GM18505 (cell line): ENCODE measurements around the gene BPHL.

Experiments used
- ATAC-seq: cut with Tn5 transposase; IDR thresholded peaks from one replicate; pipeline ENCODE4 v1.9.1; 2021; ENCODE audit not compliant: unreplicated experiment
- POLR2A ChIP-seq: IDR thresholded peaks from 4 replicates; pipeline ENCODE4 v1.6.1; 2011; ENCODE audit warnings: borderline replicate concordance; ENCODE audit not compliant: insufficient read depth, insufficient read length; ENCODE audit errors: extremely low read depth

The BPHL gene

DNA sequence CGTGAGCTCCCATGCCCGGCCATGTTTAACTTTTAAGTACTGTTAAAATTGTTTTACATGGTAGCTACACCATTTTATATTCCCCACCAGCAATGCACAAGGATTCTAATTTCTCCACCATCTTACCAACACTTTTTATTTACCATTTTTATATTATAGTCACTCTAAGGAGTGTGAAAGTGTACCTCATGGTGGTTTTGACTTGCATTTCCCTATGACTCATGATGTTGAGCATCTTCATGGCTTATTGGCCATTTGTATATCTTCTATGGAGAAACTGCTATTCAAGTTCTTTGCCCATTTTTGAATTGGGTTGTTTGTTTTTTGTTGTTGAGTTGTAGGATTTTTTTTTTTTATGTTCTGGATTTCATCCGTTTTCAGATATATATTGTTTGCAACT lies 15.6 kb upstream of the BPHL start:
- no peak for ATAC-seq
- TF ChIP-seq POLR2A, result no peak

DNA sequence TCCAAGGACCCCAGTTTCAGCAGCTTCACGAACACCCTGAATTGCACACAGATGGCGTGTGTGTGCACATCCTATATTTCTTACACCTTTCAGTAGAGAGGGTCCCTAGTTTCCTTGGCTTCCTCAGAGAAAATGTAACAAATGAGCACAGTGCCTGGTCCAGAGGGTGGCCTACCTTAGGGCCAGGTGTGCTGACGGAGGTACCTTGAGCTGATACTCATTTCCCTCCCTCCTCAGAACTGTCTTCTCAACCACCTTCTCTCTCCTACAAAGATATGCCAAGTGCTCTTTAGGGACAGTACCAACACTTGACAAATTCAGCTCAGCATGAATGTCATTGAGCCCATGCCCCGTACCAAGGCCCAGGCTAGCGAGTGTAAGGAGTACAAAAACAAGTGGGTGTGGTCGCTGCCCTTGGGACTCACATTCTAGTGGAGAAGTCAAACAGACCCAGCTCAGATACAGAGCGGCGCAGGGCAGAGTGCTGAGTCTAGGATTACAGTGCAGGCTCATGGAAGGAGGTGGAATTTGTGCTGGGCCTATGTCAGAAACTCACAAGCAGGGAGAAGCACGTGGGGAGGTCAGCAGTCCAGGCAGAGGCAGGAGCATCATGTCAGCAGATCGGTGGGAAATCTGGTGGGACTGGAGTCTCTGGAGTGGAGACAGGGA lies 9.6 kb upstream of the BPHL start:
- no peak for TF ChIP-seq POLR2A
- no peak for ATAC-seq

DNA sequence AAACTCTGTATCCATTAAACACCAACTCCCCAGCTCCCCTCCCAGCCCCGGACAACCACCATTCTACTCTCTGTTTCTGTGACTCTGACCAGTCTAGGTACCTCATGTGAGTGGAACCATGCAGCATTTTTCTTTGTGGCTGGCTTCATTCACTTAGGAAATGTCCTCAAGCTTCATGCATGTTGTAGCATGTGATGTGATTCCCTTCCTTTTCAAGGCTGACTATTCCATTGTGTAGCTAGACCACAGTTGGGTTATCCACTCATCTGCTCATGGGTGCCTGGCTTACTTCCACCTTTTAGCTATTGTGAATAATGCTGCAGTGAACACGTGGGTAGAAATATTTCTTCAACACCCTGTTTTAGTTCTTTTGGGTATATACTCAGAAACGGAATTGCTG lies 8.8 kb upstream of the BPHL start:
- no peak for TF ChIP-seq POLR2A
- ATAC-seq, result no peak

DNA sequence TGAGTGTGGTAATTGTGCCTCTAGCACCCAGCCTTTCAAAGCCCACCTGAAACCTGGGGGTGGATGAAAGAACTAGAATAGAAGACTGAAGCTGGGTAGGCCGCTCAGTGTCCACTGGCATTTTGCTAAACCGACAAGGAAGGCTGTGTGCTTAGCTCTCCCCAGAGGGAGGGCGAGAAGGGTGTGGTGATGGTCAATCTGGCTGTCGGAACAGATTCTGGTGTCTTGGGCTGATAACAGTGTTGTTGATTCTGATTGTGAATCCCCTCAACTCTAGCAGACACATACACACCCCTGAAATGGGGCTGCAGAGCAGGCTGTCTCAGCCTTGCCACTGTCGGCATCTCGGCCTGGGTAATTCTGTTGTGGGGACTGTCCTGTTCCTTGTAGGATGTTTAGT lies 4.1 kb upstream of the BPHL start:
- no peak for TF ChIP-seq POLR2A

DNA sequence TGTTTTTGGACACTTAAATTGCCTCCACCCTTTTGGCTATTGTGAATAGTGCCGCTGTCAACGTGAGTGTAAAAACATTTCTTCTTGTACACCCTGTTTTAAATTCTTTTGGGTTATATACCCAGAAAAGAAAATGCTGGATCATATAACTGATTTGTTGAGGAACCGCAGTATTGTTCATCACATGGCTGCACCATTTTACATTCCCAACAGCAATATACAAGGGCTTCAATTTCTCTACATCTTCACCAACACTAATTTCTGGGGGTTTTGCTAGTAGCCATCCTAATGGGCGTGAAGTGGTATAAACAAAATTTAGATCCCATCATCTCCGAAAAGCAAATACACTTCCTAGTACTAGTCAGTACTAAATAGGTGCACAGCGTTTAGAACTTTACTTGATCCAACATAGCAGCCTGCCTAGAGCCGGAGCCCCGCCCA lies 579 bp upstream of the BPHL start:
- ATAC-seq, result no peak
- no peak for TF ChIP-seq POLR2A

More for the DNA sequence above, 4.1 kb upstream of the BPHL start:
- ATAC-seq, result no peak

DNA sequence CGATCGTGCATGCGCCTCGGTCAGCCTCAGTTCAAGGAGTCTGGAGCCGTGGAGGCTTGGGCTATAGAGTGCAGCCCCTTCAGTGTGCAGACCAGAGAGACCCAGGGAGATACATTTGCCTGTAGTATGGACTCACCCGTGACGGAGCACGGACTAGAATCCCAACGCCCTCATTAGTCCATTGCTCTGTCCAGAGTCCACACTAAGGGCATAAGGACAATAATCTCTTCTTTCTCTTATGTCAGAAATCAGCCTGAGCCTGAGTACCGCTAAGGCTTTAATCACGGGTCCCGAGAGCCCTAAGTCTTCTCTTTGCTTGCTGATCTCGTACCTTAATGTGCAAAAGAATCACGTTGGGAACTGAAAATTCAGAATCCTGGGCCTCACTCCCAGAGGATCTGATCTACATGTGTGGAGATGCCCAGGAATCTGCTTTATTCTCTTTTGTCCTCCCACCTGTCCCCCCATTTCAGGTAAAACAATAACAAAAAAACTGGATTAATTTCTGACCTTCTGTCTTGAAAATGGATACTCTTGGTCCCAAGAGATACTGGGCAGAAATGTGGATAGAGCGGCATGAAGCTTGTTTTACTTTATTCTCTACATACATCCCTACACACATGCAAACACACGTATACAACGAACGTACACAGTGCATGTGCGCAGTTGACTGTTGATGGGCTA lies 671 bp downstream of the BPHL start:
- peak; percentile 24 for ATAC-seq
- no peak for TF ChIP-seq POLR2A

DNA sequence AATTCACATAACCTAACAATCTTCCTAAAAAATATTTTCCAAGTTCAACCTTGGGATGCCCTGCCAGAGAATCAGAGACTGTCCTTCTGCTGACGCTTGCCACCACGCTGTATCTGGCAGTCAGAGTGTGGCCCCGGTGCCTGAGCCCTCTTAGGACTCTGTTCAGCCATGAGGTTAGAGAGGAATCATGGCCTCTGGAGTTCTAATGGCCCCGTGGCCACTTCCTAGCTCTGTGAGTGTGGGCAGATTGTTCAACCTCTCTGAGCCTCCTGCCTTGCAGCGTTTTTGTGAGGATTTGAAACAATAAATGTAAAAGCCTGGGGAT lies 2.2 kb downstream of the BPHL start:
- ATAC-seq, result no peak
- no peak for TF ChIP-seq POLR2A

DNA sequence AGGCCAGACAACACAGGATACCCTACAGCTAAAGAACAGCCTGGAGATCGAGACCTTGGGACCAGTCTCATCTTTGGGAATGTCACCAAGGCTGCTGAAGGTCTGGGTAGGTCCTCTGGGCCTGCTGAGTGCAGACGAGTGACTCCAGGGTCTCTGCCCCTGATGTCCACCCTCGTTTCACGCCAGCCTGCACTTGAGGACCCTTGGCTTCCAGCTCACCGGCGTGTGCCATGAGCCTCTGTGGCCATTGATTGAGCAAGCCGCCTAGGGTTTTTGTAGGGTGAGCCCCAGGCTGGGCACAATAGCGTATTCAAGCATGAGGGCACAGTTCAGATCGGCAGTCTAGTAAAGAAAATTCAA lies 4.3 kb downstream of the BPHL start:
- TF ChIP-seq POLR2A, result no peak
- no peak for ATAC-seq

DNA sequence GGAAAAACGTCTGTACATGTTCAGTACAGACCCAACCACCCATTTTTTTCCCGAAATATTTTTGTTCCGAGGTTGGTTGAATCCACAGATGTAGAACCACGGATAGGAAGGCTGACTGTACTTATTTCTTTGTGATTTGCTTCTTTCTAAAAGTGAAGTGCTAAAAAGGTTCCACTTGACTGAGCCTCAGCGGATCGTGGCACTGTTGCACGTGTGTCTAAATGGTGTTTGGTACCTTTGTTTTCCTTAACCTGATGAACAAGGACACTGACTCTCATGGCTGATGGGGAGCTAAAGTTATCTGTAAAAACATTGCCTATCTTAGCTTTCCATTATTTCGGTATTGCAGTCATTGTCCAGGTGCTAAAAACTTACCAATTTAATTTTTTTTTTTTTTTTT lies 6.2 kb downstream of the BPHL start:
- no peak for ATAC-seq
- no peak for TF ChIP-seq POLR2A

DNA sequence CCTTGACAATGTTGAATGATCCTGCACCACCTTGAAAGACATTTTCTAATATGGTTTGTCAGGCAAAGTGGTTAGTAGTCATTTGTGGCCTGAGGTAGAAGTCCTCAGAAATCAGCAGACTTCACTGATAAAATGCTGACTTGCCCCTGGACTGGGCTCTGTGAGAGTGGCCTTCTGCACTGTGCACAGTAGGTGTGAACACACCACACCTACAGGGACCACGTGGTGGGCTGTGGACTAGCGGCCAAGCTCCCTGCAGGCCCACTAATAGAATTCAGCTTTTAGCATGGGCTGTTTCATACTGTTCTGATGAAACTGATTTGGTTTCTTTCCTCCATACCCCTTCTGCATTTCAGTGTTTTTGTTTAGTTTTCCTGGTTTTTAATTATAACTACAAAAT lies 7.3 kb downstream of the BPHL start:
- ATAC-seq, result no peak
- TF ChIP-seq POLR2A, result no peak

DNA sequence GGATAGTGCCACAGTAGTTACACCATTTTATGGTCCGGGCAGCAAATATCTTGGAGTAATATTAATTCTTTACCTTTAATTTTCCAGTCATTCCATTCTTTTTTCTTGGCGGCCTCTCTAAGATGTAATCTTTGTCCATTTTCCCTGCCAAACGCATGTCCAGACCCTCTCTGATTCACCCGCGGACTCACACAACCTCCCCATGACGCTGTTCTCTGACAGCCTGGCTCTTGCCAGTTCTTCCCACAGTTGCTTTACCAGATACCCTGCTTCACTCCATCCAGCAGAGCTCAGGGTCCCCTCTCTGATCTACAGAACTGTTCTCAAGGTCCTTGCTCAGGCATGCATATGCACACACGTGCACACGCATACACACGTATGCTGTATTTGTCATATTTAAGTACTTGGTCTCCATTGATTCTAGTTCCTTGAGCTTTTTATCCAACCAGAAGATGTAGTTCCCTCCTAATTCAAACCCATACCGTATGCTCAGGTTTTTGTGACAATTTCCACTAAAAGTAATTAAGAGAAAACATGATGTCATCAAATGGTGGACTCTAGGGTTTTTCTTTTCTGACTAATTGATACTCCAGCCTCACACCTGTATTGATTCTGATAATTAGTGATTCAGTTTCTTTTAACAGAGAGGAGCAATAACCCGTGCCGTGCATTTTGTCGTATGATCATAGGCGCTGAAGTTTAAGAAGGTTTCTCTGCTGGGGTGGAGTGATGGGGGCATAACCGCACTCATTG lies 10.0 kb downstream of the BPHL start:
- TF ChIP-seq POLR2A, result no peak
- ATAC-seq, result no peak

DNA sequence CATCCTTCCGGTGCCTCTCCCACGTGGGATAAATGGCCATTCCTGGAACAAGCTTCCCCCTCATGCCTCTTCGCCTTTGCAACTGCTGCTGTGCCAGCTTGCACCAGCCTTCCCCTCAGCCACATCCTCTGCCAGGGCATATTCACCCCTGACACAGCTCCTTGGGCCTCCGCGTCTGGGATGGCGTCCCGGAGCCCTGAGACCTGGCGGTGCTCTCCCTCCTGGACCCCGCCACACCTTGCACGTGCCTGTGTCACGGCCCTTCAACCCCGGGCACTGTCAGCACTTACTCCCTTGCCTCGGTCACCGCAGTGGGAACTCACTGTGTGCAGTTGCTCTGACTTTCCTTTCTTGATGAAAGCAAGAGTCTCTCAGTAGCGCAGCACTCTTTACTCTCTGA lies 13.2 kb downstream of the BPHL start:
- no peak for TF ChIP-seq POLR2A
- ATAC-seq, result no peak

DNA sequence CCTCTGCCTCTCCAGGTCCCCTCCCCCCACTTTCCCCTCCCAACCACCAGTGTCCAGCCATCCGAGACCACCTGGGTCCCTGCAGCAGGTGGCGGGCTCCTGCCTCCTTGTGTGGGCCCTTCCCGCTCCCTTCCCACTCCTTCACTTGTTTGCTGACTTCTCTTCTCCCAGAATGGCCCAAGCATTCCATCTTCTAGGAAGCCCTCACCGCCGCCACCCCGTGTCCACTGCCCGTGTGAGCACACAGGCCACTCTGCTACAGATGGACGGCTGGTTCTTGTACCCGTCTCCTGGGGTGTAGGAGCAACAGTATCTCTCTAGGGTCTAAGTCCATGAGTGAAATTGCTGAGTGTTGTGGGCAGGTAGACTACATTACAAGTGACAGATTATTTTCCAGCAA lies 15.0 kb downstream of the BPHL start:
- no peak for ATAC-seq

More for the DNA sequence above, 15.0 kb downstream of the BPHL start:
- TF ChIP-seq POLR2A, result no peak
